ENCODE measurements around the gene KYNU.

- no peak for TF ChIP-seq CHD4 (IDR thresholded peaks at IDR 0.05; ENCODE audit: borderline replicate concordance, low read length)
- no peak for TF ChIP-seq GABPA (IDR thresholded peaks at IDR 0.05; ENCODE audit: low read depth, low read length)
- TF ChIP-seq GABPA (CRISPR knock-in tag; IDR thresholded peaks at IDR 0.05; ENCODE audit: low read depth), result no peak
- TF ChIP-seq IKZF1 (IDR thresholded peaks at IDR 0.05), result no peak
- no peak for TF ChIP-seq CTCF (CRISPR knock-in tag; IDR thresholded peaks at IDR 0.05)
- TF ChIP-seq SMARCC2 (IDR thresholded peaks at IDR 0.05), result no peak
Observed at GRCh38 chr2:142866426-142866825, 11.0 kb upstream of the KYNU start.

Measured in HepG2 (cell line).